Measurements from ENCODE around the gene TINCR. TPM values are rescaled to one million over a fixed set of nuclear protein-coding genes. Genes with fewer than 3 reads are reported as not detected.
A peak's percentile ranks its signal among the peaks of the same experiment; 100 is the strongest.

Gene TINCR
- total RNA-seq, 1 donor from 2014 or later: not detected

DNA sequence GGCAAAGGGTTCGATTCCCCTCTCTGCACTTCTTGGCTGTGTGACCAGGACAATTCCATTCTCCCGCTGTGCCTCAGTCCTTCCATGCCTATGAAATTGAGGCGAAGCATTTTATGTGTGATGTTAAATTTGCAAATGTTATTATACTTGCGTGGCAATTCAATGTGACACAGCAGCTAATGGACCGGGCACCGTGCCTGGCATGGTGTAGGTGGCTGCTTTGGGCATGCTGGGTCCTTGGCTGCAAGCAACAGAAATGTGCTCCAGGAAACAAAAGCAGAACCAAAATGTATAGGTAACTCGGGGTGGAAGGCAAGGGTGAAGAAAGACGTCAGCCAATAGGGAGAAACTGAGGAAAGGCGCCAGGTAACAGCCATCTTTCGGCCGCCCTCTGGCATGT, 37.1 kb downstream of the TINCR start:
- H3K27me3 ChIP-seq (ENCODE audit: control insufficient read depth in 3 of 3, insufficient read depth in 3 of 3, low read length in 3 of 3): peaks cover 0 to 23% (median 16%) of the 10 kb centered on the region in 3 donors
- H3K36me3 ChIP-seq (ENCODE audit: control insufficient read depth in 3 of 3, insufficient read depth in 3 of 3, low read length in 3 of 3): no peaks in the 10 kb centered on the region
- no peaks in the 10 kb centered on the region for H3K4me1 ChIP-seq (ENCODE audit: control insufficient read depth in 3 of 3, insufficient read depth in 3 of 3, low read length in 3 of 3)
- no peak overlapping the region for H3K9ac ChIP-seq (ENCODE audit: low read depth in 1 of 3, low read length in 3 of 3)
- H3K27ac ChIP-seq (ENCODE audit: low read depth, low read length): no peak overlapping the region
- no peak overlapping the region for H3K4me3 ChIP-seq (ENCODE audit: low read length in 3 of 3)
- H3K9me3 ChIP-seq (ENCODE audit: control insufficient read depth in 3 of 3, low read length in 3 of 3): peaks cover 3 to 13% (median 7%) of the 10 kb centered on the region in 3 donors

GRCh38 chr19:5526691-5527090, 41.1 kb downstream of the TINCR start:
- Histone ChIP-seq H3K4me3 (ENCODE audit: low read length in 3 of 3) (no peak overlapping the region), H3K9me3 (ENCODE audit: control insufficient read depth in 3 of 3, low read length in 3 of 3) (no peaks in the 10 kb centered on the region), H3K27me3 (ENCODE audit: control insufficient read depth in 3 of 3, insufficient read depth in 3 of 3, low read length in 3 of 3) (peaks cover 4 to 36% (median 34%) of the 10 kb centered on the region in 3 donors), H3K9ac (ENCODE audit: low read depth in 1 of 3, low read length in 3 of 3) (no peak overlapping the region), H3K36me3 (ENCODE audit: control insufficient read depth in 3 of 3, insufficient read depth in 3 of 3, low read length in 3 of 3) (no peaks in the 10 kb centered on the region), H3K4me1 (ENCODE audit: control insufficient read depth in 3 of 3, insufficient read depth in 3 of 3, low read length in 3 of 3) (no peaks in the 10 kb centered on the region), H3K27ac (ENCODE audit: low read depth, low read length) (no peak overlapping the region)

DNA sequence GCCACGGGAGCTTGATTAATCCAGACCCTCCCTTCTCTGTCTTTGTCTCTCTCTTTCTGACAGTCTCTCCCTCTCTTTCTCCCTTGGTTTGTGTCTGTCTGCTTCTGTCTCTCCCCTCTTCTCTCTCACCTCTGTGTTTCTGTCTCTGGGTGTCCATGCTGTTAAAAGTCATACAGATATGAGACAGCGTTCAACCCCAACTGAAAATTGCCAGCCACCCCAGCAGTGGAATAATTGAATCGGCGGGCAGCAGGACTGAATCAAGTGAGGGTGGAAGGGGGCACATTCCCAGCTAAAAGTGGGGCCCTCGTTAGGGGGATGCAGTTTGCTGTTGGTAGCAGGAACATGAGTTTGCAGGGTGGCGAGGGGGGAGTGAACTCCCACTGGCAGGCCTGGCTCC, 43.7 kb downstream of the TINCR start:
- H3K27ac ChIP-seq (ENCODE audit: low read depth, low read length): no peak overlapping the region
- no peak overlapping the region for H3K9ac ChIP-seq (ENCODE audit: low read depth in 1 of 3, low read length in 3 of 3)
- H3K9me3 ChIP-seq (ENCODE audit: control insufficient read depth in 3 of 3, low read length in 3 of 3): peaks cover 0 to 5% (median 5%) of the 10 kb centered on the region in 3 donors
- no peaks in the 10 kb centered on the region for H3K36me3 ChIP-seq (ENCODE audit: control insufficient read depth in 3 of 3, insufficient read depth in 3 of 3, low read length in 3 of 3)
- peaks cover 4 to 35% (median 30%) of the 10 kb centered on the region in 3 donors for H3K27me3 ChIP-seq (ENCODE audit: control insufficient read depth in 3 of 3, insufficient read depth in 3 of 3, low read length in 3 of 3)
- no peaks in the 10 kb centered on the region for H3K4me1 ChIP-seq (ENCODE audit: control insufficient read depth in 3 of 3, insufficient read depth in 3 of 3, low read length in 3 of 3)
- no peak overlapping the region for H3K4me3 ChIP-seq (ENCODE audit: low read length in 3 of 3)

DNA sequence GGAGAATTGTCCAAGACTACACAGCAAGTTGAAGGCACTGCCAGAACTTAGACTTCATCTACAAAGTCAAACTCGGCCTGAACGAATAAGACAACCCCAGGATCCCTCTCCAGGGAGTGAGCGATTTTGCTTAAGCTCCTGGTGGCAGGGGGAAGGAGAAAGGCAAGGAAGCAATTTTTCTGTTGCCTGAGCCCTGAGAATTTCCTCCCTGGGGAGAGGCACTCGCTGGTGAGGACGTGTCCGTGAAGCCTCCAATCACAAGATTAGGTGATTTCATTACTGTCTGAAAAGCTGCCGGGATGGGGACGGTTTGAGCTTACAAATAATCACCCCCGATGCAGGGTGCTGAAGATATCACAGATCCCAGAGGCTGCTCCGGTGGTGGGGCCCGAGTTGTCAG, 45.6 kb downstream of the TINCR start:
- no peaks in the 10 kb centered on the region for H3K36me3 ChIP-seq (ENCODE audit: control insufficient read depth in 3 of 3, insufficient read depth in 3 of 3, low read length in 3 of 3)
- peaks cover 0 to 5% (median 5%) of the 10 kb centered on the region in 3 donors for H3K9me3 ChIP-seq (ENCODE audit: control insufficient read depth in 3 of 3, low read length in 3 of 3)
- no peak overlapping the region for H3K27ac ChIP-seq (ENCODE audit: low read depth, low read length)
- no peaks in the 10 kb centered on the region for H3K4me1 ChIP-seq (ENCODE audit: control insufficient read depth in 3 of 3, insufficient read depth in 3 of 3, low read length in 3 of 3)
- no peak overlapping the region for H3K4me3 ChIP-seq (ENCODE audit: low read length in 3 of 3)
- no peak overlapping the region for H3K9ac ChIP-seq (ENCODE audit: low read depth in 1 of 3, low read length in 3 of 3)
- peaks cover 4 to 32% (median 25%) of the 10 kb centered on the region in 3 donors for H3K27me3 ChIP-seq (ENCODE audit: control insufficient read depth in 3 of 3, insufficient read depth in 3 of 3, low read length in 3 of 3)

- Histone ChIP-seq H3K4me1 (ENCODE audit: control insufficient read depth in 3 of 3, insufficient read depth in 3 of 3, low read length in 3 of 3) (no peaks in the 10 kb centered on the region), H3K9me3 (ENCODE audit: control insufficient read depth in 3 of 3, low read length in 3 of 3) (peaks cover 3 to 10% (median 8%) of the 10 kb centered on the region in 3 donors), H3K27me3 (ENCODE audit: control insufficient read depth in 3 of 3, insufficient read depth in 3 of 3, low read length in 3 of 3) (peaks cover 4 to 23% (median 13%) of the 10 kb centered on the region in 3 donors), H3K4me3 (ENCODE audit: low read length in 3 of 3) (no peak overlapping the region), H3K9ac (ENCODE audit: low read depth in 1 of 3, low read length in 3 of 3) (no peak overlapping the region), H3K36me3 (ENCODE audit: control insufficient read depth in 3 of 3, insufficient read depth in 3 of 3, low read length in 3 of 3) (no peaks in the 10 kb centered on the region), H3K27ac (ENCODE audit: low read depth, low read length) (no peak overlapping the region)
Measured at GRCh38 chr19:5520501-5520900, 47.3 kb downstream of the TINCR start.

DNA sequence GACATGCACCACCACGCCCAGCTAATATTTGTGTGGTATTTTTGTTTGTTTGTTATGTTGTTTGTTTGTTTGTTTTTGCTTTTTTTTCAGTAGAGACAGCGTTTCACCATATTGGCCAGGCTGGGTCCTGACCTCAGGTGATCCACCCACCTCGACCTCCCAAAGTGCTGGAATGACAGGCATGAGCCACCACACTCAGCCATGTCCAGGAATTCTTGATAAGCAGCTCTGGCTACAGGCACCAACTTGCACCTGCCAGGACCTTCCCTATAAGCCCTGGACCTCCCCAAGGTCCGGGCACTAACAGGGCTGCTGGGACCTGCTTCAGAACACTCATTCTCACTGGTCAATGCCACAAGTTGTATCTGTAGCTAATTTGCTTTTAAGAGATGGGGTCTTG, 48.7 kb downstream of the TINCR start:
- H3K9me3 ChIP-seq (ENCODE audit: control insufficient read depth in 3 of 3, low read length in 3 of 3): peaks cover 3 to 12% (median 10%) of the 10 kb centered on the region in 3 donors
- no peak overlapping the region for H3K4me3 ChIP-seq (ENCODE audit: low read length in 3 of 3)
- peaks cover 4 to 16% (median 13%) of the 10 kb centered on the region in 3 donors for H3K27me3 ChIP-seq (ENCODE audit: control insufficient read depth in 3 of 3, insufficient read depth in 3 of 3, low read length in 3 of 3)
- H3K36me3 ChIP-seq (ENCODE audit: control insufficient read depth in 3 of 3, insufficient read depth in 3 of 3, low read length in 3 of 3): no peaks in the 10 kb centered on the region
- H3K27ac ChIP-seq (ENCODE audit: low read depth, low read length): no peak overlapping the region
- no peak overlapping the region for H3K9ac ChIP-seq (ENCODE audit: low read depth in 1 of 3, low read length in 3 of 3)
- H3K4me1 ChIP-seq (ENCODE audit: control insufficient read depth in 3 of 3, insufficient read depth in 3 of 3, low read length in 3 of 3): no peaks in the 10 kb centered on the region

GRCh38 chr19:5515737-5516136, 52.0 kb downstream of the TINCR start:
- H3K9me3 ChIP-seq (ENCODE audit: control insufficient read depth in 3 of 3, low read length in 3 of 3): peaks cover 3 to 12% (median 10%) of the 10 kb centered on the region in 3 donors
- H3K27me3 ChIP-seq (ENCODE audit: control insufficient read depth in 3 of 3, insufficient read depth in 3 of 3, low read length in 3 of 3): peaks cover 0 to 4% (median 0%) of the 10 kb centered on the region in 3 donors
- no peaks in the 10 kb centered on the region for H3K4me1 ChIP-seq (ENCODE audit: control insufficient read depth in 3 of 3, insufficient read depth in 3 of 3, low read length in 3 of 3)
- H3K36me3 ChIP-seq (ENCODE audit: control insufficient read depth in 3 of 3, insufficient read depth in 3 of 3, low read length in 3 of 3): no peaks in the 10 kb centered on the region
- H3K27ac ChIP-seq (ENCODE audit: low read depth, low read length): no peak overlapping the region
- H3K9ac ChIP-seq (ENCODE audit: low read depth in 1 of 3, low read length in 3 of 3): no peak overlapping the region
- peak overlapping the region in 1 of 3 donors; percentile 9 for H3K4me3 ChIP-seq (ENCODE audit: low read length in 3 of 3)

DNA sequence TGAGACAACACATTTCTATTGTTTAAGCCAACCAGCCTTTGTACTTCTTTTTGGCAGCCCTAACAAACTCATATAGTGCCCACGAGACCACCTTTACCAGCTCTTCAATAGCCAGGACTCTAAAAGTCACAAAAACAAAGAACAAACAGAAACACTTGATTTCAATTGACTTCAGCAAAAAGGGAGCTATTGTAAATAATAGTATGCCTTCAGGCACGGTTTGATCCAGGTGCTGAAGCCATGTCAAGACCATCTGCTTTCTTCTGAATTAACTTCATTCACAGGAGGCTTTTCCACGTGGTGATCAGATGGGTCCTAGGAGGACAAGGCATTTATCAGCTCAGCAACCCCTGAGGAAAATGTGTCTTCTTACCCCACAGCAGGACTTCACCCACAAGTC, 53.8 kb downstream of the TINCR start:
- peaks cover 3 to 8% (median 6%) of the 10 kb centered on the region in 3 donors for H3K9me3 ChIP-seq (ENCODE audit: control insufficient read depth in 3 of 3, low read length in 3 of 3)
- no peaks in the 10 kb centered on the region for H3K36me3 ChIP-seq (ENCODE audit: control insufficient read depth in 3 of 3, insufficient read depth in 3 of 3, low read length in 3 of 3)
- peaks cover 0 to 8% (median 3%) of the 10 kb centered on the region in 3 donors for H3K27me3 ChIP-seq (ENCODE audit: control insufficient read depth in 3 of 3, insufficient read depth in 3 of 3, low read length in 3 of 3)
- no peak overlapping the region for H3K4me3 ChIP-seq (ENCODE audit: low read length in 3 of 3)
- no peak overlapping the region for H3K9ac ChIP-seq (ENCODE audit: low read depth in 1 of 3, low read length in 3 of 3)
- no peak overlapping the region for H3K27ac ChIP-seq (ENCODE audit: low read depth, low read length)
- no peaks in the 10 kb centered on the region for H3K4me1 ChIP-seq (ENCODE audit: control insufficient read depth in 3 of 3, insufficient read depth in 3 of 3, low read length in 3 of 3)

- no peak overlapping the region for H3K4me3 ChIP-seq (ENCODE audit: low read length in 3 of 3)
- no peak overlapping the region for H3K9ac ChIP-seq (ENCODE audit: low read depth in 1 of 3, low read length in 3 of 3)
- H3K9me3 ChIP-seq (ENCODE audit: control insufficient read depth in 3 of 3, low read length in 3 of 3): peaks cover 3 to 8% (median 6%) of the 10 kb centered on the region in 3 donors
- H3K4me1 ChIP-seq (ENCODE audit: control insufficient read depth in 3 of 3, insufficient read depth in 3 of 3, low read length in 3 of 3): no peaks in the 10 kb centered on the region
- H3K36me3 ChIP-seq (ENCODE audit: control insufficient read depth in 3 of 3, insufficient read depth in 3 of 3, low read length in 3 of 3): no peaks in the 10 kb centered on the region
- peaks cover under 1 to 8% (median 4%) of the 10 kb centered on the region in 3 donors for H3K27me3 ChIP-seq (ENCODE audit: control insufficient read depth in 3 of 3, insufficient read depth in 3 of 3, low read length in 3 of 3)
- no peak overlapping the region for H3K27ac ChIP-seq (ENCODE audit: low read depth, low read length)
Measured at GRCh38 chr19:5512715-5513114, 55.0 kb downstream of the TINCR start.

Measured in skeletal muscle tissue (tissue), 4 donors.